ENCODE data around the gene TTC7B. TPM values are rescaled to one million over a fixed set of nuclear protein-coding genes. Genes with fewer than 3 reads are reported as not detected.

The TTC7B gene
- polyA plus RNA-seq, 1 donor from 2014 or later = 19.9 TPM

DNA sequence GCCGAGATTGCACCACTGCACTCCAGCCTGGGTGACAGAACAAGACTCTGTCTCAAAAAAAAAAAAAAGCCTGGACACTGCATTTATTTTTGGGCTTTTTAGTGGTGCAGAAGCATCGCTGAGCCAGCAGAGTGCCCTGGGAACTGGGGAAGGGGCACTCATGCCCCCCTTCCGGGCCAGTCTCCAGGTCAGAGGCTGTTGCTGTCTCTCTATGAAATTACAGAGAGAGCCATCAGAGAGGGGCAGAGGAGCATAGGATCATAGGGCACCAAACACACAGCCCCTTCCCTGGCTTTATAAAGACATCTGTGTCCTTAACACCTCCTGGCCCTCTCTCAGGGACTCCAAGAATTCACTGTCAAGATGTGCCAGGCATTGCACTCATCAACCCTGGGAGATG is 223.6 kb downstream of the TTC7B start:
- Histone ChIP-seq H3K4me3 (ENCODE audit: low read length) (no peak overlapping the region), H3K4me2 (ENCODE audit: low read length) (no peak overlapping the region), H2AFZ (ENCODE audit: low read depth, low read length) (no peak overlapping the region), H3K9ac (ENCODE audit: low read length) (no peak overlapping the region), H3K27me3 (ENCODE audit: insufficient read depth, low read depth, low read length) (no peaks in the 10 kb centered on the region), H3F3A (ENCODE audit: insufficient read depth, low read length, poor library complexity, severe bottlenecking) (no peaks in the 10 kb centered on the region), H3K9me3 (ENCODE audit: low read length) (no peaks in the 10 kb centered on the region), H3K36me3 (ENCODE audit: insufficient read depth, low read length) (no peaks in the 10 kb centered on the region), H3K79me2 (replicated peaks; ENCODE audit: insufficient read depth, low read length) (no peaks in the 10 kb centered on the region), H4K20me1 (ENCODE audit: insufficient read depth) (no peaks in the 10 kb centered on the region), H3K27ac (ENCODE audit: low read length) (no peak overlapping the region), H3K9me2 (ENCODE audit: insufficient read depth, low read length) (no peaks in the 10 kb centered on the region)
- TF ChIP-seq, protein P1, sequence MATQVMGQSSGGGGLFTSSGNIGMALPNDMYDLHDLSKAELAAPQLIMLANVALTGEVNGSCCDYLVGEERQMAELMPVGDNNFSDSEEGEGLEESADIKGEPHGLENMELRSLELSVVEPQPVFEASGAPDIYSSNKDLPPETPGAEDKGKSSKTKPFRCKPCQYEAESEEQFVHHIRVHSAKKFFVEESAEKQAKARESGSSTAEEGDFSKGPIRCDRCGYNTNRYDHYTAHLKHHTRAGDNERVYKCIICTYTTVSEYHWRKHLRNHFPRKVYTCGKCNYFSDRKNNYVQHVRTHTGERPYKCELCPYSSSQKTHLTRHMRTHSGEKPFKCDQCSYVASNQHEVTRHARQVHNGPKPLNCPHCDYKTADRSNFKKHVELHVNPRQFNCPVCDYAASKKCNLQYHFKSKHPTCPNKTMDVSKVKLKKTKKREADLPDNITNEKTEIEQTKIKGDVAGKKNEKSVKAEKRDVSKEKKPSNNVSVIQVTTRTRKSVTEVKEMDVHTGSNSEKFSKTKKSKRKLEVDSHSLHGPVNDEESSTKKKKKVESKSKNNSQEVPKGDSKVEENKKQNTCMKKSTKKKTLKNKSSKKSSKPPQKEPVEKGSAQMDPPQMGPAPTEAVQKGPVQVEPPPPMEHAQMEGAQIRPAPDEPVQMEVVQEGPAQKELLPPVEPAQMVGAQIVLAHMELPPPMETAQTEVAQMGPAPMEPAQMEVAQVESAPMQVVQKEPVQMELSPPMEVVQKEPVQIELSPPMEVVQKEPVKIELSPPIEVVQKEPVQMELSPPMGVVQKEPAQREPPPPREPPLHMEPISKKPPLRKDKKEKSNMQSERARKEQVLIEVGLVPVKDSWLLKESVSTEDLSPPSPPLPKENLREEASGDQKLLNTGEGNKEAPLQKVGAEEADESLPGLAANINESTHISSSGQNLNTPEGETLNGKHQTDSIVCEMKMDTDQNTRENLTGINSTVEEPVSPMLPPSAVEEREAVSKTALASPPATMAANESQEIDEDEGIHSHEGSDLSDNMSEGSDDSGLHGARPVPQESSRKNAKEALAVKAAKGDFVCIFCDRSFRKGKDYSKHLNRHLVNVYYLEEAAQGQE (IDR thresholded peaks at IDR 0.05; ENCODE audit: borderline replicate concordance) = no peak
- no peak for TF ChIP-seq RAD21 (conservative IDR thresholded peaks at IDR 0.05)
- TF ChIP-seq TAF1 (IDR thresholded peaks at IDR 0.05; ENCODE audit: low read depth) = no peak
- TF ChIP-seq MXI1 (conservative IDR thresholded peaks at IDR 0.05; ENCODE audit: poor library complexity, severe bottlenecking) = no peak
- no peak for TF ChIP-seq POLR2AphosphoS5 (IDR thresholded peaks at IDR 0.05)
- no peak for TF ChIP-seq EP300 (conservative IDR thresholded peaks at IDR 0.05; ENCODE audit: poor library complexity, severe bottlenecking)
- TF ChIP-seq EZH2 (IDR thresholded peaks at IDR 0.05; ENCODE audit: borderline replicate concordance, insufficient read depth, low read length, poor library complexity, severe bottlenecking) = no peak
- no peak for TF ChIP-seq CTCF (IDR thresholded peaks at IDR 0.05; ENCODE audit: poor library complexity, severe bottlenecking)
- no peak for TF ChIP-seq SMC3 (conservative IDR thresholded peaks at IDR 0.05; ENCODE audit: poor library complexity)

DNA sequence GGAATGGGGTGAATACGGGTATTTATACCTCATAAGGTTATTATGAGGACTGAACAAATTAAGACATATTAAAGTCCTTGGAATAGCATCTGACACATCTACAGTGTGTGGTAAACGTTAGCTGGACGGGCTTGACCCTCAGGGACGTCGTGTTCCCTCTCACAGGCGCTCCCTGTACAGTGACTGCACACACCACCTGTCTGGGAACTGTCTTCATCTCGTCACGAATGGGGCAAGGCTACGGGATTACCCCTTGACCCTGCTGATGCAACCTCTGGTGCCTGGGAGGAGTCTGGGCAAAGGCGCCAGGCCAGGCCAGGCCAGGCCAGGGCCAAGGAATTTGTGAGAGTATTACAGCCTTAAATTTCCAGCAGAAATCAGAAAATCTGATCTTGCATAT is 228.3 kb downstream of the TTC7B start:
- no peak overlapping the region for H3K27ac ChIP-seq (ENCODE audit: low read length)
- H3F3A ChIP-seq (ENCODE audit: insufficient read depth, low read length, poor library complexity, severe bottlenecking) = no peaks in the 10 kb centered on the region
- TF ChIP-seq MXI1 (conservative IDR thresholded peaks at IDR 0.05; ENCODE audit: poor library complexity, severe bottlenecking) (no peak), POLR2AphosphoS5 (IDR thresholded peaks at IDR 0.05) (no peak), EP300 (conservative IDR thresholded peaks at IDR 0.05; ENCODE audit: poor library complexity, severe bottlenecking) (no peak), CTCF (IDR thresholded peaks at IDR 0.05; ENCODE audit: poor library complexity, severe bottlenecking) (no peak), RAD21 (conservative IDR thresholded peaks at IDR 0.05) (no peak), TAF1 (IDR thresholded peaks at IDR 0.05; ENCODE audit: low read depth) (no peak), EZH2 (IDR thresholded peaks at IDR 0.05; ENCODE audit: borderline replicate concordance, insufficient read depth, low read length, poor library complexity, severe bottlenecking) (no peak), SMC3 (conservative IDR thresholded peaks at IDR 0.05; ENCODE audit: poor library complexity) (no peak)
- TF ChIP-seq, protein P1 (IDR thresholded peaks at IDR 0.05; ENCODE audit: borderline replicate concordance) = no peak
- H2AFZ ChIP-seq (ENCODE audit: low read depth, low read length) = no peak overlapping the region
- H3K36me3 ChIP-seq (ENCODE audit: insufficient read depth, low read length) = no peaks in the 10 kb centered on the region
- H3K9ac ChIP-seq (ENCODE audit: low read length) = no peak overlapping the region
- H3K9me3 ChIP-seq (ENCODE audit: low read length) = no peaks in the 10 kb centered on the region
- H3K27me3 ChIP-seq (ENCODE audit: insufficient read depth, low read depth, low read length) = no peaks in the 10 kb centered on the region
- no peaks in the 10 kb centered on the region for H3K9me2 ChIP-seq (ENCODE audit: insufficient read depth, low read length)
- H3K4me3 ChIP-seq (ENCODE audit: low read length) = no peak overlapping the region
- no peaks in the 10 kb centered on the region for H3K79me2 ChIP-seq (replicated peaks; ENCODE audit: insufficient read depth, low read length)
- H3K4me2 ChIP-seq (ENCODE audit: low read length) = no peak overlapping the region
- no peaks in the 10 kb centered on the region for H4K20me1 ChIP-seq (ENCODE audit: insufficient read depth)
